HEK293T (cell line): ENCODE data around the gene TMC1.
"Not testable (repeated sequence)": the region's sequence is repeated elsewhere in the genome, so short reads cannot be mapped to it uniquely, and the experiment has no call there.

Source experiments
- CTCF ChIA-PET: fragments of 350-600 bp; formaldehyde crosslinking; extraction: SDS; loops from one replicate; lab custom pipeline; 2021; ENCODE audit warnings: antibody characterized with exemption, inconsistent platforms; lab: Yijun Ruan, JAX
- POLR2A ChIA-PET: fragments of 350-600 bp; formaldehyde crosslinking; extraction: SDS; loops from one replicate; lab custom pipeline; 2020; ENCODE audit warnings: antibody characterized with exemption, inconsistent platforms; lab: Yijun Ruan, JAX
- DNase-seq: peaks from one replicate; pipeline ENCODE4 v3.0.0; 2012; ENCODE audit warnings: mixed read lengths; ENCODE audit errors: extremely low spot score
- ARNT ChIP-seq: fragments of 450-650 bp; IDR thresholded peaks from 2 replicates; pipeline ENCODE4 v1.6.1; 2017; ENCODE audit warnings: mild to moderate bottlenecking
- BHLHE40 ChIP-seq: fragments of 450-650 bp; IDR thresholded peaks from 2 replicates; pipeline ENCODE4 v1.6.1; 2016; ENCODE audit warnings: mild to moderate bottlenecking, moderate library complexity, borderline replicate concordance
- CTBP1 ChIP-seq: fragments of 450-650 bp; IDR thresholded peaks from 2 replicates; pipeline ENCODE4 v1.6.1; 2016; ENCODE audit warnings: borderline replicate concordance
- ELF4 ChIP-seq: fragments of 450-650 bp; IDR thresholded peaks from 2 replicates; pipeline ENCODE4 v1.6.1; 2017; ENCODE audit warnings: antibody characterized with exemption
- FOXA1 ChIP-seq: fragments of 450-650 bp; IDR thresholded peaks from 2 replicates; pipeline ENCODE4 v1.6.1; 2016; ENCODE audit warnings: mild to moderate bottlenecking
- FOXK2 ChIP-seq: fragments of 450-650 bp; IDR thresholded peaks from 2 replicates; pipeline ENCODE4 v1.6.1; 2016; ENCODE audit warnings: mild to moderate bottlenecking
- FOXM1 ChIP-seq: fragments of 450-650 bp; IDR thresholded peaks from 2 replicates; pipeline ENCODE4 v1.6.1; 2017; ENCODE audit warnings: mild to moderate bottlenecking, borderline replicate concordance
- HDGF ChIP-seq: fragments of 450-650 bp; IDR thresholded peaks from 2 replicates; pipeline ENCODE4 v1.6.1; 2017; ENCODE audit warnings: antibody characterized with exemption, borderline replicate concordance
- L3MBTL2 ChIP-seq: fragments of 450-650 bp; conservative IDR thresholded peaks from 2 replicates; pipeline ENCODE4 v1.6.1; 2016; ENCODE audit warnings: mild to moderate bottlenecking
- LEF1 ChIP-seq: fragments of 450-650 bp; IDR thresholded peaks from 2 replicates; pipeline ENCODE4 v1.6.1; 2017; ENCODE audit warnings: mild to moderate bottlenecking, borderline replicate concordance
- NFRKB ChIP-seq: fragments of 450-650 bp; IDR thresholded peaks from 2 replicates; pipeline ENCODE4 v1.6.1; 2016; ENCODE audit warnings: mild to moderate bottlenecking, moderate library complexity
- PKNOX1 ChIP-seq: fragments of 450-650 bp; IDR thresholded peaks from 2 replicates; pipeline ENCODE4 v1.6.1; 2016
- SP1 ChIP-seq: fragments of 450-650 bp; IDR thresholded peaks from 2 replicates; pipeline ENCODE4 v1.6.1; 2017
- SUZ12 ChIP-seq: fragments of 450-650 bp; IDR thresholded peaks from 2 replicates; pipeline ENCODE4 v1.6.1; 2016; ENCODE audit warnings: mild to moderate bottlenecking
- TARDBP ChIP-seq: fragments of 450-650 bp; IDR thresholded peaks from 2 replicates; pipeline ENCODE4 v1.6.1; 2016
- ZNF384 ChIP-seq: fragments of 450-650 bp; IDR thresholded peaks from 2 replicates; pipeline ENCODE4 v1.6.1; 2016

TMC1 gene

GRCh38 chr9:72805238-72805637 is 283.8 kb downstream of the TMC1 start:
- no peak for DNase-seq
- TF ChIP-seq NFRKB (no peak), FOXA1 (no peak)
- ChIA-PET POLR2A (no interaction called here), CTCF (no interaction called here)

- DNase-seq, POLR2A ChIA-PET, CTCF ChIA-PET: not testable (repeated sequence)
Measured at GRCh38 chr9:72806313-72806809, 285.0 kb downstream of the TMC1 start.

- ChIA-PET CTCF (interaction anchor here (0.5 to 0.8 kb wide), 2 partner anchors 28 to 663 kb away, joined by 3 read pairs; no protein-coding TSS in a partner anchor), POLR2A (no interaction called here)
- TF ChIP-seq ARNT (no peak), HDGF (no peak), FOXM1 (no peak), BHLHE40 (no peak), CTBP1 (no peak), ZNF384 (no peak)
- peak; percentile 33 for DNase-seq
Measured at GRCh38 chr9:72807765-72808445, 286.5 kb downstream of the TMC1 start.

- no peak for DNase-seq
- ChIA-PET CTCF (interaction anchor here (0.5 to 0.8 kb wide), 2 partner anchors 28 to 663 kb away, joined by 3 read pairs; no protein-coding TSS in a partner anchor), POLR2A (no interaction called here)
- TF ChIP-seq ELF4 (no peak), SP1 (no peak), CTBP1 (no peak), BHLHE40 (no peak), FOXM1 (no peak), HDGF (no peak), ZNF384 (no peak), ARNT (no peak), LEF1 (no peak), PKNOX1 (no peak), NFRKB (no peak), L3MBTL2 (no peak), TARDBP (no peak), FOXA1 (no peak), SUZ12 (no peak), FOXK2 (no peak)
Measured at GRCh38 chr9:72808446-72808768, 287.0 kb downstream of the TMC1 start.

GRCh38 chr9:72809586-72809985 is 288.2 kb downstream of the TMC1 start:
- TF ChIP-seq ARNT = no peak
- no peak for TF ChIP-seq ZNF384
- TF ChIP-seq PKNOX1 = no peak; the same call in 1 of the 2 replicates
- no peak for TF ChIP-seq ELF4
- TF ChIP-seq TARDBP = no peak
- no peak for TF ChIP-seq HDGF
- TF ChIP-seq L3MBTL2 = no peak
- no peak for TF ChIP-seq NFRKB
- TF ChIP-seq SP1 = no peak
- TF ChIP-seq FOXK2 = no peak
- DNase-seq = no peak
- POLR2A ChIA-PET = no interaction called here
- CTCF ChIA-PET = interaction anchor here (0.8 kb wide), 1 partner anchor 13 kb away, joined by 3 read pairs; no protein-coding TSS in a partner anchor

GRCh38 chr9:72812559-72813111 is 291.2 kb downstream of the TMC1 start:
- TF ChIP-seq ELF4 = no peak
- TF ChIP-seq ARNT = no peak
- no peak for TF ChIP-seq FOXA1
- TF ChIP-seq L3MBTL2 = no peak
- TF ChIP-seq BHLHE40 = no peak
- TF ChIP-seq CTBP1 = no peak
- TF ChIP-seq PKNOX1 = no peak
- TF ChIP-seq SP1 = no peak
- no peak for TF ChIP-seq LEF1
- no peak for TF ChIP-seq NFRKB
- TF ChIP-seq SUZ12 = no peak
- no peak for DNase-seq
- POLR2A ChIA-PET = no interaction called here
- CTCF ChIA-PET = no interaction called here

GRCh38 chr9:72813544-72813943 is 292.1 kb downstream of the TMC1 start:
- no peak for DNase-seq
- CTCF ChIA-PET = no interaction called here
- TF ChIP-seq ARNT = no peak
- no peak for TF ChIP-seq NFRKB
- TF ChIP-seq L3MBTL2 = no peak
- no peak for TF ChIP-seq ELF4
- no peak for TF ChIP-seq FOXM1
- TF ChIP-seq TARDBP = no peak
- no peak for TF ChIP-seq HDGF
- no peak for TF ChIP-seq LEF1
- TF ChIP-seq FOXA1 = no peak
- no peak for TF ChIP-seq PKNOX1
- no peak for TF ChIP-seq BHLHE40
- no peak for TF ChIP-seq SUZ12
- no peak for TF ChIP-seq CTBP1
- TF ChIP-seq ZNF384 = no peak
- TF ChIP-seq FOXK2 = no peak
- TF ChIP-seq SP1 = no peak
- POLR2A ChIA-PET = no interaction called here
